GM18873 (cell line): Measurements from ENCODE around the gene SHISA6.
"Not testable (repeated sequence)": the region's sequence is repeated elsewhere in the genome, so short reads cannot be mapped to it uniquely, and the experiment has no call there.

Experiments used
- ATAC-seq: cut with Tn5 transposase; IDR thresholded peaks from one replicate; pipeline ENCODE4 v1.9.1; 2021; ENCODE audit warnings: mild to moderate bottlenecking, moderate library complexity, moderate number of reproducible peaks; ENCODE audit not compliant: unreplicated experiment, low FRiP score

SHISA6 gene

DNA sequence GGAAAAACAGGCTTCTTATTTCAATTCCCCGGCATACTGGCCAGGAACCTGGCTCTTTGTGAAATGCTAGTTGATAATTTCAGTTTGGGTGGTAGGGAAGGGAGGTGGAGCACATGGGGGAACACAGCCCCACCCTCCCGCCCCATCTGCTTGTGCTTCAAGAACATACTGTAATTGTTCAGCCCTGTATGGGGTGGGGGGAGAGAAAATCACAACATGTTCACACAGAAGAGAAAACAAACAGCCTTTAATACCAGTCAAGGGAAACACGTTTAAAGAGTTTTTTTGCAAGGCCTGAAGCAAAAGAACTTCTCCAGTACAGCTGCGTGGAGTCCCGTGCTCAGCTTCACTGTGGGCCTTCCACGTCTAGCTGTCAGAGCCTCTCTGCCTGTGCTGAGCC is 59.7 kb downstream of the SHISA6 start:
- no peak for ATAC-seq

DNA sequence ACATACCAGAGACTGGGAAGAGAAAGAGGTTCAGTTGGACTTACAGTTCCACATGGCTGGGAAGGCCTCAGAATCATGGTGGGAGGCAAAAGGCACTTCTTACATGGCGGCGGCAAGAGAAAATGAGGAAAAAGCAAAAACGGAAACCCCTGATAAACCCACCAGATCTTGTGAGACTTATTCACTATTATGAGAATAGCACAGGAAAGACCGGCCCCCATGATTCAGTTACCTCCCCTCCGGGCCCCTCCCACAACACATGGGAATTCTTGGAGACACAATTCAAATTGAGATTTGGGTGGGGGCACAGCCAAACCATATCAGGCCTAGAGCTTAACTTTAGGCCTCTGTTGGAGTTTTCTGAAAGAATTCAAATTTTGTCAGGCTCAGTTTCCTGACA is 60.9 kb downstream of the SHISA6 start:
- not testable (repeated sequence) for ATAC-seq

DNA sequence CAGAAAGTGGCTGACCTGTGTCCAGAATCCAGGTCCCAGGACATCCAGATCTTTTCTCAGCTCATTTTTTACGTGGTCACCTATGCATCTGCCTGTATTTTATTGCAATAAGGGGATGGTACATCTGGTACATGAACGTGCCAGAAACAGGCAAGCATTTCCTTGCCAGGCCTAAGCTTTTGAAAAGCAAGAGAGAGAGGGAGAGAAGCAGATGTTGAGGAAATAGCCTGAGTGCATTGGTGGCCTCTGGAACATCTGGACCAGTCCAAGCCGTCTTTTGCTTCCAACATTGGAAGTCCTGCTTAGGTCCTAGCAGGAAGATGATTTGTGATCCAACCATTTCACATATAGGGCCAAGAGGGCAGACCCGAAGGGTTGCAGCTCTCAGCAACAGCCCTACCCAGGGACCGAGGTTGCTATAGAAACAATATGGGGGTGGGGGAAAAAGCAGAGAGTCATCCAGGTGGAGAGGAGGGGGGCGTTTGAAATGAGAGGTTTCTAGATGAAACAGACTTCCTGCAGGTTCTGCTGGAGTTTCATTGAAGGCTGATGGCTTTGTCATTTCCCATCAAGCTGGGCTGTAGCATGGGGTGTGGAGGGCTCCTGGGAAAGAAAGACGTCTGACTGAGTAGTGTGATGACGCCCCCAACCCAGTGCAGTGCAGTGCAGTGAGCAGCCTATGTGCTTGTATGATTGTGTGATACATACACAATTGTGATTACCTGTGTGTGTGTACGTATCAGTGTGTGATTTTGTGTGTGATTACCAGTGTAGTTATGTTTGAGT is 61.6 kb downstream of the SHISA6 start:
- no peak for ATAC-seq

DNA sequence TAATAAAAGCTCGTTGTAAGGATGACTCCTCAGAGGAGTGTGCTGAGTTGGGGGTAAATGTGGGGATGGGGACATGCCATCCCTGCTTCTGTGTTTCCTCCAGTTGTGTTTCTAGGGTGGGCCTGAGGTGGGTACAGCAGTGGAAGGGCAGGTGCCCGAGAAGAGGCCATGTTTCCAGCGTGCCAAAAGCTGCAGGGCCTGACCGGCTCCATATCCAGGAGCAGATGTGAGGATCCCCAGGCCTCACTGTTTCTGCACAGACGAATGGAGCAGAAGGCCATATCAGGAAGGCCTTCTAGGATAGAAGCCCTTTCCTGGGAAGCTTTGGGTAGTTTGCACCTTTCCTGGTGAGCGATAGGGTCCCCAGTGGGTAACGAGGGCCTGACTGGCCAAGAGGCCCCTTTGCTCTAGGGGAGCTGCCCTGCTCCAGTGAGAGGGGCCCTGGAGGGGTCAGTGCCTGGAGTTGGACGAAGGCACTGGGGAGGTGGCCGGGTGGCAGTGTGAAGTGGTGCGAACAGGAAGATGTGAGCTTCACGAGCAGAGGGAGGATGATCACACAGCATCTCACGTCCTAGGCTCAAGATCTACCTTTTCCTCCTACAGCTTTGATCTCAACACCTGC is 62.9 kb downstream of the SHISA6 start:
- no peak for ATAC-seq

DNA sequence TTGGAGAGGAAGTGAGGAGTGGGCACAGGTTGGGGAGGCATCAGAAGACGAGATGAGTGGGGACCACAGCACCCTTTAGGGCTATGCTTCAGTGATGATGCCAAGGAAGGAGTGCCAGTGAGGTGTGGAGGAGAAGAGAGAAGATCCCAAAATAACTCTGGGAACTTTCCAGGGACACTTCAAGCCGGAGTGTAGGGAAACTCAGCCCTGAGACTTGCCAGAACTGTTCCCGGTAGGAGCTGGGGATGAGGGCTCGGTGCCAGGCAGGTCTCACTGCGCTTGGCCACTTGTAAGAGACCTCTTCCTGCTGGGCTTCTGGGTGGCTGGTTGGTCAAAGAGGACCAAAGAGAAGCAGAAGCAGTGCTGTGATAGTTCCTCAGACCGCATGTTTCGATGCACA is 63.6 kb downstream of the SHISA6 start:
- no peak for ATAC-seq

DNA sequence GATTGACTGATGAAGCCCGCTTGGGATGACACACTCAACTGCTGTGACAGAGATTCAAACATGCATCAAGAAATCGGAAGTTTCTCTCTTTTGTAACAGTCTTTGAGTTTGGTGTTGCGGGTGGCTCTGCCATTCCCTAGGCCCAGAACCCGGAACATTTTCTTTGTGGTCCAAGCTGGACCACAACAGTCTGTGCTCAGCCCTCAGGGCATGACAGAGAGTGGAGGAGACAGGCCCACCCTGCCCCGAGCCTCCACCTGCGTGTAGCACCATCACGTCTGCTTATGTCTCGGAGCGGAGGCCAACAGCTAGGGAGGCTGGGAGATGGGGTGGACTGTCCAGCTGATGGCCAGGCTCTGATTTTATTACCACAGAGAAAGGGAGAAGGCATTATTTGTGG is 64.5 kb downstream of the SHISA6 start:
- ATAC-seq, result no peak

DNA sequence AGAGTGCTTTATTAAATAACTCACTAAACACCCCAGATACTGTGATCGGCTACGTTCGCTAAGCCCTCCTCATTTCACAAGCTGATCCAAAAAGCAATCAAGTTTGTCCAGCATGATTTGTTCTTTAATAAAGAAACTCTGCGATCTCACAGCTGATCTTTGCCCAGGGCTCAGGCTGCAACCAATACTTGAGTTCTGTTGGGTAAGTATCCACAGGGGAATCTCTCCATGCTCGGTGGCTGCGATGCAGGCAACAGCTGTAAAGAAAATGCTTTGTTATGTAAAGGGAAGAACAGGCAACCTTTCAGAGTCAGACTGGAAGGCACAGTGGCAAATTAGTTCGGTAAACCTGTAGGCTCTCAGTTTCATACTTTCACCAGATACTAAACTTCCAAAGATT is 67.5 kb downstream of the SHISA6 start:
- ATAC-seq, result no peak

DNA sequence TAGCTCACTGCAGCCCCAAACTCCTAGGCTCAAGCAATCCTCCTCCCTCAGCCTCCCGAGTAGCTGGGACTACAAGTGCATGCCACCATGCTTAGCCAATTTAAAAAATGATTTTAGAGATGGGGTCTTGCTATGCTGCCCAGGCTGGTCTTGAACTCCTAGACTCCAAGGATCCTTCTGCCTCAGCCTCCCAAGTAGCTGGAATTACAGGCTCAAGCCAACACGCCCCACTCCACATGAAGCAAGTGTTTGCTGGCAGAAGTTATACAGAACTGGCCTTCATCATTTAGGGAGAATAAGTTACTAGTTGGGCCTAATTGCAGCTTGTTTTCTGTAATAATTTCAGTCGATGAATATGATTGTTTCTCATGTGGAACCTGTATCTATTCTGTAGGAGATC is 68.0 kb downstream of the SHISA6 start:
- no peak for ATAC-seq

DNA sequence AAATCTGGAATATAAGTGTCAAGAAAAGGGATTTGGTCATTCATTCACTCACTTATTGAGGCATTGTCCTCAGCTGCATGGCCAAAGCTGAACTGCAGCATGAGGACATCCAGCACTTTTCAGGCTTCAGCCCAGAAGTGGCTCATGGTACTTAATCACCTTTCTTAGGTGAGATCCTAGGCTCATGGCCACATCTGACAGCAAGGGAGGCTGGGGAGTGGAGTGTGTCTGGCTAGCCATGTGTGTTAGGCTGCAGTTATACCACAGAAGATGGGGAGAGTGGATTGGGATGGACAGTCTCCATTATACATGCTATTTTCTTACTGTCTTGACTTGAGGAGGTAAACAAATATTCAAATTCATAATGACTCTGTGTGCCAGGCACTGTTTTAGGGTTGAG is 68.8 kb downstream of the SHISA6 start:
- no peak for ATAC-seq

DNA sequence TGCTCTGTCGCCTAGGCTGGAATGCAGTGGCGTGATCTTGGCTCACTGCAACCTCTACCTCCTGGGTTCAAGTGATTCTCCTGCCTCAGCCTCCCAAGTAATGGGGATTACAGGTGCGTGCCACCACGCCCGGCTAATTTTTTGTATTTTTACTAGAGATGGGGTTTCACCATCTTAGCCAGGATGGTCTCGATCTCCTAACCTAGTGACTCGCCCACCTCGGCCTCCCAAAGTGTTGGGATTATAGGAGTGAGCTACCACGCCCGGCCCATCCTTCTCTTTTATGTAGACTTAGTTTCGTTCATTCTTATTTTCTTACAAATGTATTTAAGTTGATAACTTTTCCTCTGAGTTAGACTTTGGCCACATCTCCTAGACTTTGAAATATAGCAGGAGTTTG is 75.4 kb downstream of the SHISA6 start:
- ATAC-seq, result not testable (repeated sequence)

DNA sequence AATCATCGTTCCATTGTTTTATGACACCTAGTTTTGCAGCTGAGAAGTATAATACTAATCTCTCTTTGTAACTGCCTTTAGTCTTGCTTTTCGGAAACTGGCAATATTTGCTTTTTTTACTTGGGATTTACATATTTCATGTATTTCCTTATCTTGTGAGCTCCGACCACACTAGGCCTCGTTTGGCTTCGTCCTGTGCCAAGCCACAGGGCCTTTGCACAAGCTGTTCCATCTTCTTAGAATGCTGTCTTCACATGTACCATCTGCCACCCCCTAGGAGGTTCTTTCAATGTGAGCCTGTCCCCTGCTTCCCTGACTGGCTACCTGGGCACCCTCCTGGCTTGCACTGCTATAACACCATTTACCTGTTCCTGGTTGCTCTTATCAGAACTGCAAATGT is 77.2 kb downstream of the SHISA6 start:
- no peak for ATAC-seq

DNA sequence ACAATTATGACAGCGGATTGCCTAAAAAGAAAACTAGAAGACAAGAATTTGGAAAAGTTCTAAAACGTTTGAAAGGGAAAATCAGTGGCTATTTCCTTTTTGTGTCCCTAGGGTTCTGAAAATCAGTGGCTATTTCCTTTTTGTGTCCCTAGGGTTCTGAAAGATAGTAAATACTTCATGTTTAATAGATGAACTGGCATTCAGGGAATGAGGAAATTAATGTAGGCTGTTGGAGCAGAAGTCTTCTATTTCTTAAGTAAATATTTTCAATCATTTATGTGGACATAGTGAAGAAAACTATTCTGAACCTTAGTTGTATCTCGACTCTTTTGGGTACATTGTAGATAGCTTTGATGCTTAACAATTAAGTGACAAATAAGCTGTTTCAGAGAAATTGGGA is 78.9 kb downstream of the SHISA6 start:
- ATAC-seq, result no peak

DNA sequence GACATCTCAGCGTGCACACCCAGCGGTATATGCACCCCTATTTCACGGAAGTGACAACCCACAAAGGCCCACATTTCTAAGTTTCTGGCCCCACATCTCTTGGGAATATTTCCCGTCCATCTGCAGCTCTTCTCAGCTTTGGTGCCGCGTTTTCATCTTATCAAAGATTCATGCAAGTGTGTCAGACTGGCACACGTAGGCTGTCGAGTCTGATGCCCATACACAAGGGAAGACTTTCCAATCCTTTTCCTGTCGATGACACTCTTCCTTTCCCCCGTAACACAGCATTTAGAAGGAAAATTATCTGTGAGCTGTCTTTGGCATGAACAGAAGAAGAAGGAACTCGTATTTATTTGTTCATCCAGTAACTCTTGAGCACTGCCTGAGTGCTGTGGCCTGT is 83.0 kb downstream of the SHISA6 start:
- no peak for ATAC-seq

DNA sequence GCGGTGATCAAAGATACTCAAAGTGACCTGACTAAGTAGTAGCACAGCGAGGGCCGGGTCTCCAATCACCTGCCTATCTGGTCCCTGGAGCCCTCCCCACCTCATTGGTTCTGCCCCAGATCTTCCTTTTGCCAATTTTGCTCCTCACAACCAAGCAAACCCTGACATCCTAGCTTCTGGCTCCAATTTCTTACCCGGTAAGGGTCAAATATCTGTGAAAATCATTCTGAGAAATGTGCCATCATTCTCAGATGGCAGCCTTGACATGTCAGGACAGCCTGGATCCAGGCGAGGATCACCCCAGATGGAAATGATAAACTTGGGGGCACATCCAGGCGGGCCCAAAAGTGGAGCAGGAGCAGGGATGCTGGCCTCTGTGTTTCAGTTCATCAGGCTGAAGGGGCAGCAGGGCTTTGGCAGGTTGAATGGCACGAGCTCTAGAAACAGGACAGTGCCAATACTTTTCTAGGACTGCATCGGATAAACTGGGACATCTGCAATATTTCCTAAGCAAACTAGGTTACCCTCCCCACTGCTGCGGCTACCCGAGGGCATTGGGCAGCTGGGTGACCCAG is 83.9 kb downstream of the SHISA6 start:
- ATAC-seq, result no peak

DNA sequence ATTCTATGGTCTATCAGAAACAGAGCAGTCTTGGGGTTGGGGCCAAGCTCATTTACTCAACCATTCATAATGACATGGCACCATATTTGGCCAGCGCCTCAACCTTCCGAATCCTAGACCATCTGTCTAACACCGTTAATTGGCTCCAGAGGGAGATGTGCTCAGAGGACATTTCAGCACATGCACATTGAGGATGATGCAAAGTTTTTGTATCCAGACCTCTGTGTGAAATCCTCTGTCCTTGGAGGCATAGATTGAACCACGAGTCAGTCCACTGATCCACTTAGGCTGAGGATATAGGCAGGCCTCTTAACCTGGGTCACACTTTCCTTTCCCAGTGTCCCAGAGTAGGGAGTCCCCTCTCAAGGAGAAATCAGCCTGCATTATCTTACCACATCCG is 85.5 kb downstream of the SHISA6 start:
- no peak for ATAC-seq

DNA sequence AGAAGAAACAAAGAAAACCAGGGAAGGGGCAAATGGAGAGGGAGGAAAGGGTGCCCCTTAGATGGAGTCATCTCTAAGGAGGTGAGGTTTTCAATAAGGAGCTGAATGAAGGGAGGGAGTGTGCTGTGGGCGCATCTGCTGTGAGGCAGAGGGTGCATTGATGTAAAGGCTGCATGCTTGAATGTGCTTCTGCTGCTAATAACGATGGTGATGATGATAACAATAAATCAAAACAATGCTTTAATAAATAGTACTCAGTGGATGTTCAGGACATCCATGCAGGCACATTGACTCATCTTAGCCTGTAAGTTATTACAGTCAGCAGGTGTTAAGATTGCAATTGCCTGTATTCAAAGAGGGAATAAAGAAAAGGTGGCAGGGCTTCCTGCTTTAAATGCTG is 87.8 kb downstream of the SHISA6 start:
- ATAC-seq, result no peak

DNA sequence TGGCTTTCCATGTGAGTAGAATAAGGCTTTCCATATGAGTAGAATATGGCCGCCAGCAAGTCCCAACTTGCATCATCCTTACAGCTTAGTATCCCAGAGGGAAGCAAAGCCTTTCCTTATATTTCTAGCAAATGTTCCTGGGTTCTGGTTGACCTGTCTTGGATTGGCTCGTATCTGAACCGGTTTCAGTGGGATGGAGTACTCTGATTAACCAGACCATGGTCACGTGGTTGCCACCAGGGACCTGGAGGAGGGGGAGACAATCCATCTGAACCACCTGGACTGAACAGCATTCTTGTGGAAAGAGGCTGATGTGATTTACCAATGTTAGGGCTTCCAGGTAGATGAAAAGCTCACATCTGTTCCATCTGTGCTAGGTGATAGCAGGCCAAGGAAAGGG is 89.0 kb downstream of the SHISA6 start:
- ATAC-seq, result no peak

DNA sequence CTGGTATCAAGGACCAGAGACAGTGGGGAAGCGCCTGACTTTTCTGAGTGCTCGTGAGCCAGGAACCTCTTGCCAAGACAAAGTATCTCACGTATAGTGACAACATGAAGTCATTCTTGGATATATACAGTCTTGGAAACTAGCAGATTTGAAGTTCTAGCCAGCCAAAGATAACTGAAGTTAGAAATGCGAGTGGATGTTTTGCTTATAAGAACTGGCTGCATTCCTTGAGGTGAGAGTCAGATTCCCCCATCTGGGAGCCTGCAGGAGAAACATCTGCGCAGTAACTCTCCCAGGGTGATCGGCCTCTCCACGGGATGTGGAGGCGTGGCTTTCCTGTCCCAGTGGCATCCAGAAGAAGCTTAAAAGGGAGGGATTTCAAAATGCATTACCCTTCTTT is 89.8 kb downstream of the SHISA6 start:
- no peak for ATAC-seq

DNA sequence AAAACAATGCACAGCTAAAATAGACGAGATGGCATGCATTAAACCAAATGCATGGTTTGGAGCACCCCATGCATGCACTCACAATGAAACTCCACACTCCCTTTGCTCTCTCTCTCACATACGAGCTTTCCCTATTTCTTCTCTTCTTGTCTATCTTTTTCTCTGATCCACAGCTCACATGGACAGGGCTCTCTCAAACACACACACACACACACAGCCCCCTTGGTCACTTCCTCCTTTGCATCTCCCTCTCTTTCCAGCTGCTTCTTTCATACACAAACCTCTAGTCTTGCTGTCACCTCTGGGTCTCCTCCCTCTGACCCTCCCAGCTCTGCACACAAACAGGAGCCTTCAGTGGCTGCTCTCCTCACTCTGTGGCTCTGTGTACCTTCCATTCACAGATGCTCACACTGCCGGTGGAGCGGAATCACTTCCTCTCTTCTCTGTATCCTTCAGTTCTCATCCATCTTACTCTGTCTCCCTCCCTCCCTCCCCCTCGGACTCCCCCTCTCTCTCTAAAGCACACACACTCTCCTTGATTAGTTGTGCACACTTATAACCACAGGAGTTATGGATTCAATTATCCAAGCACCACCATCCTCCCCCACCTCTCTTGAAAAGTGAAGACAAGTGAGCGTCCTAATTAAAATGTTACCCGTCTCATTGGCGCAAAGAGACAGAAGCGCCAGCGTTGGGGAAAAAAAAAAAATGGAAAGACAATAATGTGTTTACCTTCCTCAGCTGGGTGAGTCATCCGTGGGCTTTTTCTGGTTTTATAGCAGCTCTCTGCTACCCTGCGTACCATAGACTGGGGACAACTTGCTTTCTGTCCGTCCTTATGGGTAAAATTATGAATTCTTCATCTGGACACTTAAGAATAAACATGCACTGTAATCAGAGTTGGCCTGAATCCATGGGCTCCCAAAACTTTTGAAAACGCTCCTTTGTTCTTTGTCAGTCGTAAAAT is 90.8 kb downstream of the SHISA6 start:
- no peak for ATAC-seq

DNA sequence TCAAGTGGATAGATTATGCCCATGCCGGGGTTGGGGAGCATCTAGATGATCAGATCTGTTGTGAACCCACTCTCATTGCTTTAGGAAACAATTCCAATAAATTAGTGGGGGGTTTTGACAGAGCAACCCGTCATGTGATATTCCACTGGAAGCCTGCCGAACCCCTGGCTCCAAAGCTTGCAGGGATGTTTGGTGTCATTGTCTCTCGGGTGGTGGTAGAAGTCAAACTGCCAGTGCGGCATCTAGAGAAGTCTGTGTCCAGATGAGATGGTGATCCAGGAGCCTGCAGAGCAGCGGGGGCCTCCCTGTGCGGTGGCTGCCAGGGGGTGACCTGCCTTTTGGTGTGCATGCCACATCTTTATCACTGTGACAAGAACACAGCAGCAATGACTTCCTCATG is 91.7 kb downstream of the SHISA6 start:
- ATAC-seq, result no peak

DNA sequence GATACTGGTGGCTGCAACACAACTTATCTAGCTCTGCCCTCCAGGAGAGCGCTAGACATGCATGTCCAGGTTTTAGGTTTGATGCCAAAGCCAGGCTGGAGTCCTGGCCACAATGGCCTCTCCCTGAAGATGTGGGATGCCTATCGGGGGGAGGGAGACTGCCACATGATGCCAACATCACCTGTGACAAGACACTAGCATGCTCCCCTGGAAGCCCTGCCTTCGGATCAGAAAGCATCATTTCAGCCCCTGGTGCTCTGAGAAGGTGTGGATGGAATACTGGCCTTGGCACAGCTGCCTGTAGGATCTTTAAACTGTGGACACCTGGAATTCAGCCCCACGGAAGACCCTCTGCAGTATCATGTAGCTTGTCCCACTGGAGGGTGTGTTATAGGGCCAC is 93.5 kb downstream of the SHISA6 start:
- ATAC-seq, result no peak
